Measurements from ENCODE around the gene TDRD1. TPM values are rescaled to one million over a fixed set of nuclear protein-coding genes. Genes with fewer than 3 reads are reported as not detected.

Gene TDRD1
- polyA plus RNA-seq, 1 experiment: not detected

GRCh38 chr10:114273910-114274309 is 94.8 kb downstream of the TDRD1 start:
- DNase-seq (ENCODE audit: low read depth): no peak
- ChIA-PET POLR2A (no interaction called here), CTCF (interaction anchor here (1.2 kb wide), 1 partner anchor 30 kb away, joined by 4 read pairs; no protein-coding TSS in a partner anchor)
- no peaks in the 10 kb centered on the region for H3K36me3 ChIP-seq (ENCODE audit: control insufficient read depth, insufficient read depth, low read length)
- H3K27me3 ChIP-seq (ENCODE audit: control insufficient read depth, insufficient read depth, low read length): peaks cover 8% of the 10 kb centered on the region
- TF ChIP-seq CTCF (IDR thresholded peaks at IDR 0.05; ENCODE audit: insufficient read depth, low read depth, low read length): no peak
- H3K4me3 ChIP-seq (ENCODE audit: low read depth, low read length): no peak overlapping the region

GRCh38 chr10:114274616-114275453 is 95.7 kb downstream of the TDRD1 start:
- Histone ChIP-seq H3K4me3 (ENCODE audit: low read depth, low read length) (no peak overlapping the region), H3K36me3 (ENCODE audit: control insufficient read depth, insufficient read depth, low read length) (no peaks in the 10 kb centered on the region), H3K27me3 (ENCODE audit: control insufficient read depth, insufficient read depth, low read length) (peaks cover 9% of the 10 kb centered on the region)
- no peak for TF ChIP-seq CTCF (IDR thresholded peaks at IDR 0.05; ENCODE audit: insufficient read depth, low read depth, low read length)
- ChIA-PET POLR2A (no interaction called here), CTCF (no interaction called here)
- DNase-seq (ENCODE audit: low read depth): no peak

- no peaks in the 10 kb centered on the region for H3K36me3 ChIP-seq (ENCODE audit: control insufficient read depth, insufficient read depth, low read length)
- no peak for DNase-seq (ENCODE audit: low read depth)
- no peak for TF ChIP-seq CTCF (IDR thresholded peaks at IDR 0.05; ENCODE audit: insufficient read depth, low read depth, low read length)
- CTCF ChIA-PET: interaction anchor here (2.2 kb wide), 1 partner anchor 27 kb away, joined by 11 read pairs; no protein-coding TSS in a partner anchor
- peaks cover 9% of the 10 kb centered on the region for H3K27me3 ChIP-seq (ENCODE audit: control insufficient read depth, insufficient read depth, low read length)
- POLR2A ChIA-PET: no interaction called here
- no peak overlapping the region for H3K4me3 ChIP-seq (ENCODE audit: low read depth, low read length)
These were observed 96.9 kb downstream of the TDRD1 start for GRCh38 chr10:114276066-114276465.

- ChIA-PET POLR2A (no interaction called here), CTCF (interaction anchor here (2.2 to 2.3 kb wide), 2 partner anchors 11 to 27 kb away, joined by 7 to 11 read pairs; no protein-coding TSS in a partner anchor)
- no peak for DNase-seq (ENCODE audit: low read depth)
- no peak for TF ChIP-seq CTCF (IDR thresholded peaks at IDR 0.05; ENCODE audit: insufficient read depth, low read depth, low read length)
- H3K4me3 ChIP-seq (ENCODE audit: low read depth, low read length): no peak overlapping the region
- peaks cover 9% of the 10 kb centered on the region for H3K27me3 ChIP-seq (ENCODE audit: control insufficient read depth, insufficient read depth, low read length)
- no peaks in the 10 kb centered on the region for H3K36me3 ChIP-seq (ENCODE audit: control insufficient read depth, insufficient read depth, low read length)
These were observed 97.5 kb downstream of the TDRD1 start for GRCh38 chr10:114276671-114277070.

GRCh38 chr10:114278140-114278883 is 99.2 kb downstream of the TDRD1 start:
- Histone ChIP-seq H3K27me3 (ENCODE audit: control insufficient read depth, insufficient read depth, low read length) (peaks cover 12% of the 10 kb centered on the region), H3K36me3 (ENCODE audit: control insufficient read depth, insufficient read depth, low read length) (no peaks in the 10 kb centered on the region), H3K4me3 (ENCODE audit: low read depth, low read length) (no peak overlapping the region)
- ChIA-PET POLR2A (interaction anchor here (0.6 kb wide), 1 partner anchor 1519 kb away, joined by 3 read pairs; no protein-coding TSS in a partner anchor), CTCF (interaction anchor here (1.2 to 2.3 kb wide), 3 partner anchors 9 to 26 kb away, joined by 3 to 11 read pairs (median 7); no protein-coding TSS in a partner anchor)
- TF ChIP-seq CTCF (IDR thresholded peaks at IDR 0.05; ENCODE audit: insufficient read depth, low read depth, low read length): no peak
- DNase-seq (ENCODE audit: low read depth): no peak
